Measurements from ENCODE around the gene CCRL2. TPM values are rescaled to one million over a fixed set of nuclear protein-coding genes. Genes with fewer than 3 reads are reported as not detected.

Gene CCRL2
- total and polyA plus RNA-seq, 2 of the 8 experiments (the other 6 are each of a cell fraction or from before 2014, with no cell fraction given) = not detected

DNA sequence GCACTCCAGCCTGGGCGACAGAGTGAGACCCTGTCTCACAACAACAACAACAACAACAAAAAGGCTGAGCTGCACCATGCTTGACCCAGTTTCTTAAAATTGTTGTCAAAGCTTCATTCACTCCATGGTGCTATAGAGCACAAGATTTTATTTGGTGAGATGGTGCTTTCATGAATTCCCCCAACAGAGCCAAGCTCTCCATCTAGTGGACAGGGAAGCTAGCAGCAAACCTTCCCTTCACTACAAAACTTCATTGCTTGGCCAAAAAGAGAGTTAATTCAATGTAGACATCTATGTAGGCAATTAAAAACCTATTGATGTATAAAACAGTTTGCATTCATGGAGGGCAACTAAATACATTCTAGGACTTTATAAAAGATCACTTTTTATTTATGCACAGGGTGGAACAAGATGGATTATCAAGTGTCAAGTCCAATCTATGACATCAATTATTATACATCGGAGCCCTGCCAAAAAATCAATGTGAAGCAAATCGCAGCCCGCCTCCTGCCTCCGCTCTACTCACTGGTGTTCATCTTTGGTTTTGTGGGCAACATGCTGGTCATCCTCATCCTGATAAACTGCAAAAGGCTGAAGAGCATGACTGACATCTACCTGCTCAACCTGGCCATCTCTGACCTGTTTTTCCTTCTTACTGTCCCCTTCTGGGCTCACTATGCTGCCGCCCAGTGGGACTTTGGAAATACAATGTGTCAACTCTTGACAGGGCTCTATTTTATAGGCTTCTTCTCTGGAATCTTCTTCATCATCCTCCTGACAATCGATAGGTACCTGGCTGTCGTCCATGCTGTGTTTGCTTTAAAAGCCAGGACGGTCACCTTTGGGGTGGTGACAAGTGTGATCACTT is 34.3 kb upstream of the CCRL2 start (continued):
- TF ChIP-seq RAD21 (IDR thresholded peaks at IDR 0.05 in 1 of 2, conservative IDR thresholded peaks at IDR 0.05 in 1 of 2; ENCODE audit: low read depth in 2 of 2, low read length in 2 of 2) = peak; percentile 79 to 84
- no peak for TF ChIP-seq ATF3 (IDR thresholded peaks at IDR 0.05; ENCODE audit: insufficient read depth, low read depth, low read length)
- TF ChIP-seq CHD2 (IDR thresholded peaks at IDR 0.05; ENCODE audit: low read length) = no peak

Measured in H1 (cell line).